ENCODE measurements around the gene NDFIP1. TPM values are rescaled to one million over a fixed set of nuclear protein-coding genes. Genes with fewer than 3 reads are reported as not detected.

The NDFIP1 gene
- polyA plus RNA-seq, 1 donor (not counting 4 experiments of a cell fraction or from before 2014, with no cell fraction given), result 38.2 TPM

DNA sequence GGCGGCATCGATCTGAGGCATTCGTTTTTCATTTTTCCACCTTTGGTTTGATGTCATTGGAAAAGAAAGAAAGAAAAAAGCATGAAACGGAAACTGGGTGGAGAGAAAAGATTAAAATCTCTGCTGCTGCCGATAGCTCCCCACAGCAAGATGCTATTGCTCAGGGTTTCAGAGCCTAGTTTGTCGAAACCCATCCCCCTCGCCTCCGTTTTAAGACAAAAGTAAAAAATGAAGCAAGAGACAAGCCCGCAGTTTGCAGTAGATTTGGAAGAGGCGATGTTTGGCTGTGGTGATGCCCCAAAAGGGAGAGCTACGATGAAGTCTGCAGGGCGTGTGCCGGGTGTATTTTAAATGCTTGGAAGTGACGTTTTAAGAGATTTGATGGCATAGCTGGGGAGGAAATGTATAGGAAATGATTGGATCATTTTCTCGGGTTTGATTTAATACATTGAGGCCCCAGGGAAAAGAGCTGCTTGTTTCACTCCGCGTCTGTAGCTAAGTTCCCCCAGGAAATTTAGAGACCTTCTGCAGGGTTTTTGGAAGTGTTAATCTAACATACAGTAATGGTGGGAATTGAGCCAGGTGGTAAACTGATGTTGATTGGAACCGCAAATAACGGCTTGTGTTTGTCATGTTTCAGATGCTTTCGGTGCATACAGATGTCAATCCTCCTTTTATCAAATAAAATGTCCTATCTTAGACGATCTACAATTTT is 909 bp downstream of the NDFIP1 start:
- Histone ChIP-seq H3K27ac (ENCODE audit: control insufficient read depth, insufficient read depth, low read length) (peak overlapping the region; percentile 91), H2AFZ (ENCODE audit: control insufficient read depth, low read length) (peak overlapping the region; percentile 68), H3K9me1 (ENCODE audit: control insufficient read depth, extremely low read depth, insufficient read depth, low read length) (no peaks in the 10 kb centered on the region), H3K27me3 (ENCODE audit: control insufficient read depth, extremely low read depth, insufficient read depth, low read length) (no peaks in the 10 kb centered on the region), H3K4me2 (ENCODE audit: control insufficient read depth, extremely low read depth, insufficient read depth, low read depth, low read length) (peak overlapping the region; percentile 94), H3K9me3 (ENCODE audit: control insufficient read depth, low read depth, low read length) (no peaks in the 10 kb centered on the region), H3K79me2 (ENCODE audit: control insufficient read depth, insufficient read depth, low read length) (peaks cover 54% of the 10 kb centered on the region), H3K36me3 (ENCODE audit: control insufficient read depth in 2 of 2, extremely low read depth in 1 of 2, insufficient read depth in 2 of 2, low read length in 2 of 2) (no peaks in the 10 kb centered on the region), H3K9ac (ENCODE audit: control insufficient read depth, extremely low read depth, insufficient read depth, low read length) (peak overlapping the region; percentile 95), H3K4me1 (ENCODE audit: control insufficient read depth, extremely low read depth, insufficient read depth, low read length) (peaks cover 11% of the 10 kb centered on the region), H3K4me3 (ENCODE audit: control insufficient read depth in 2 of 3, extremely low read depth in 1 of 3, insufficient read depth in 2 of 3, low read depth in 1 of 3, low read length in 3 of 3) (peak overlapping the region; percentile 65 to 99 (median 94)), H4K20me1 (ENCODE audit: control insufficient read depth, extremely low read depth, insufficient read depth, low read length) (no peaks in the 10 kb centered on the region)
- TF ChIP-seq, protein P1, sequence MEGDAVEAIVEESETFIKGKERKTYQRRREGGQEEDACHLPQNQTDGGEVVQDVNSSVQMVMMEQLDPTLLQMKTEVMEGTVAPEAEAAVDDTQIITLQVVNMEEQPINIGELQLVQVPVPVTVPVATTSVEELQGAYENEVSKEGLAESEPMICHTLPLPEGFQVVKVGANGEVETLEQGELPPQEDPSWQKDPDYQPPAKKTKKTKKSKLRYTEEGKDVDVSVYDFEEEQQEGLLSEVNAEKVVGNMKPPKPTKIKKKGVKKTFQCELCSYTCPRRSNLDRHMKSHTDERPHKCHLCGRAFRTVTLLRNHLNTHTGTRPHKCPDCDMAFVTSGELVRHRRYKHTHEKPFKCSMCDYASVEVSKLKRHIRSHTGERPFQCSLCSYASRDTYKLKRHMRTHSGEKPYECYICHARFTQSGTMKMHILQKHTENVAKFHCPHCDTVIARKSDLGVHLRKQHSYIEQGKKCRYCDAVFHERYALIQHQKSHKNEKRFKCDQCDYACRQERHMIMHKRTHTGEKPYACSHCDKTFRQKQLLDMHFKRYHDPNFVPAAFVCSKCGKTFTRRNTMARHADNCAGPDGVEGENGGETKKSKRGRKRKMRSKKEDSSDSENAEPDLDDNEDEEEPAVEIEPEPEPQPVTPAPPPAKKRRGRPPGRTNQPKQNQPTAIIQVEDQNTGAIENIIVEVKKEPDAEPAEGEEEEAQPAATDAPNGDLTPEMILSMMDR (optimal IDR thresholded peaks at IDR 0.05 in 1 of 3, IDR thresholded peaks at IDR 0.05 in 1 of 3, conservative IDR thresholded peaks at IDR 0.05 in 1 of 3; ENCODE audit: extremely low read depth in 1 of 3, insufficient read depth in 2 of 3, low read length in 3 of 3), result no peak
- TF ChIP-seq EZH2 (IDR thresholded peaks at IDR 0.05; ENCODE audit: low read length), result no peak
- DNase-seq (ENCODE audit: low read depth, low spot score) (no peak), FAIRE-seq (no peak)
- dilution Hi-C loops (cut with MboI; ENCODE audit: extremely low pct_ligation_motif_present, low sequenced_read_pairs), result no loop called here

- Histone ChIP-seq H3K9me1 (ENCODE audit: control insufficient read depth, extremely low read depth, insufficient read depth, low read length) (no peaks in the 10 kb centered on the region), H3K27ac (ENCODE audit: control insufficient read depth, insufficient read depth, low read length) (peak overlapping the region; percentile 91), H3K9me3 (ENCODE audit: control insufficient read depth, low read depth, low read length) (no peaks in the 10 kb centered on the region), H3K36me3 (ENCODE audit: control insufficient read depth in 2 of 2, extremely low read depth in 1 of 2, insufficient read depth in 2 of 2, low read length in 2 of 2) (no peaks in the 10 kb centered on the region), H2AFZ (ENCODE audit: control insufficient read depth, low read length) (no peak overlapping the region), H3K79me2 (ENCODE audit: control insufficient read depth, insufficient read depth, low read length) (peaks cover 59% of the 10 kb centered on the region), H3K4me2 (ENCODE audit: control insufficient read depth, extremely low read depth, insufficient read depth, low read depth, low read length) (peak overlapping the region; percentile 94), H3K4me3 (ENCODE audit: control insufficient read depth in 2 of 3, extremely low read depth in 1 of 3, insufficient read depth in 2 of 3, low read depth in 1 of 3, low read length in 3 of 3) (peak overlapping the region; percentile 65 to 99 (median 94)), H3K4me1 (ENCODE audit: control insufficient read depth, extremely low read depth, insufficient read depth, low read length) (peaks cover 11% of the 10 kb centered on the region), H3K9ac (ENCODE audit: control insufficient read depth, extremely low read depth, insufficient read depth, low read length) (peak overlapping the region; percentile 95), H4K20me1 (ENCODE audit: control insufficient read depth, extremely low read depth, insufficient read depth, low read length) (no peaks in the 10 kb centered on the region), H3K27me3 (ENCODE audit: control insufficient read depth, extremely low read depth, insufficient read depth, low read length) (no peaks in the 10 kb centered on the region)
- TF ChIP-seq EZH2 (IDR thresholded peaks at IDR 0.05; ENCODE audit: low read length), result no peak
- TF ChIP-seq, protein P1 (optimal IDR thresholded peaks at IDR 0.05 in 1 of 3, IDR thresholded peaks at IDR 0.05 in 1 of 3, conservative IDR thresholded peaks at IDR 0.05 in 1 of 3; ENCODE audit: extremely low read depth in 1 of 3, insufficient read depth in 2 of 3, low read length in 3 of 3), result peak in 1 of 3 experiments; percentile 6
- no peak for FAIRE-seq
- dilution Hi-C loops (cut with MboI; ENCODE audit: extremely low pct_ligation_motif_present, low sequenced_read_pairs), result no loop called here
- no peak for DNase-seq (ENCODE audit: low read depth, low spot score)
Observed at GRCh38 chr5:142110046-142110531, 1.5 kb downstream of the NDFIP1 start.
